GM12878 (cell line): ENCODE measurements around the gene GPR146. TPM values are rescaled to one million over a fixed set of nuclear protein-coding genes. Genes with fewer than 3 reads are reported as not detected.

Experiments
- CEBPZ ChIP-seq: fragments of 150-350 bp; IDR thresholded peaks from 2 replicates; pipeline ENCODE4 v1.6.1; 2016; ENCODE audit warnings: low read depth, low read length
- CTCF ChIP-seq, 3 experiments: IDR thresholded peaks in 2 of 3; conservative IDR thresholded peaks in 1 of 3; 2 replicates each; pipeline ENCODE4 v1.5.1; 2011; ENCODE audit warnings: low read depth in 3 of 3, low read length in 3 of 3, mild to moderate bottlenecking in 3 of 3, control low read depth in 2 of 3, moderate library complexity in 2 of 3, inconsistent platforms in 1 of 3, mixed read lengths in 1 of 3; ENCODE audit not compliant: control insufficient read depth in 2 of 3, insufficient read depth in 1 of 3; ENCODE audit errors: extremely low read depth in 1 of 3
- EGR1 ChIP-seq, 2 experiments: IDR thresholded peaks; 1 replicate in 1 of 2; 2 replicates in 1 of 2; pipeline ENCODE4 v1.6.1; 2011 to 2012; ENCODE audit warnings: low read depth in 2 of 2, low read length in 2 of 2, borderline replicate concordance in 1 of 2, mild to moderate bottlenecking in 1 of 2, moderate library complexity in 1 of 2
- ELK1 ChIP-seq: IDR thresholded peaks from 2 replicates; pipeline ENCODE4 v1.6.1; 2012; ENCODE audit warnings: low read depth, low read length, improper control_type of control experiment
- IRF5 ChIP-seq: fragments of 450-650 bp; IDR thresholded peaks from 2 replicates; pipeline ENCODE4 v1.6.1; 2017; ENCODE audit warnings: borderline replicate concordance
- JUNB ChIP-seq: IDR thresholded peaks from 2 replicates; pipeline ENCODE4 v1.6.1; 2016; ENCODE audit warnings: antibody characterized with exemption, mild to moderate bottlenecking
- LARP7 ChIP-seq: fragments of 450-650 bp; IDR thresholded peaks from 2 replicates; pipeline ENCODE4 v1.6.1; 2017; ENCODE audit warnings: mild to moderate bottlenecking
- POLR2AphosphoS2 ChIP-seq: IDR thresholded peaks from 2 replicates; pipeline ENCODE4 v1.6.1; 2011; ENCODE audit warnings: low read depth, mild to moderate bottlenecking, low read length, improper control_type of control experiment, moderate library complexity
- SMAD1 ChIP-seq: fragments of 450-650 bp; IDR thresholded peaks from 2 replicates; pipeline ENCODE4 v1.6.1; 2018; ENCODE audit warnings: mild to moderate bottlenecking, low read depth; ENCODE audit not compliant: partially characterized antibody
- ZNF592 ChIP-seq: fragments of 450-650 bp; IDR thresholded peaks from 2 replicates; pipeline ENCODE4 v1.6.1; 2017; ENCODE audit warnings: mild to moderate bottlenecking, moderate library complexity
- ZNF687 ChIP-seq: fragments of 450-650 bp; IDR thresholded peaks from 2 replicates; pipeline ENCODE4 v1.6.1; 2017; ENCODE audit warnings: mild to moderate bottlenecking, moderate library complexity
- polyA plus RNA-seq, 11 experiments: library from polyadenylated mRNA; depleted of rRNA in 4 of 11; unstranded in 6 of 11; stranded (reverse) in 5 of 11; fragments of >200 nt; fragmentation: Nextera tagmentation in 4 of 11; fragmentation: Illumina TruSeq in 1 of 11; extraction: Ambion mirVana in 4 of 11; extraction: Trizol in 1 of 11; gene quantifications; 1 replicate in 1 of 11; 2 replicates in 10 of 11; pipeline versions ENCODE4 v1.2.1 to v1.2.3, GENCODE V29; 2011 to 2016; ENCODE audit warnings: inconsistent platforms in 2 of 11, missing spikeins in 2 of 11, low read depth in 1 of 11
- total RNA-seq, 4 experiments: library from RNA; depleted of rRNA in 3 of 4; stranded (reverse); fragments of >200 nt in 3 of 4; fragmentation: Illumina TruSeq in 1 of 4; extraction: Trizol in 1 of 4; gene quantifications; 2 replicates each; pipeline versions ENCODE4 v1.2.1 to v1.2.3, GENCODE V29; 2013 to 2021

GPR146 gene
- total and polyA plus RNA-seq, 10 of the 15 experiments (the other 5 are each of a cell fraction or from before 2014, with no cell fraction given), result 0.19 to 12.0 (median 0.54) TPM; not detected in 2

- no peak for TF ChIP-seq ZNF592
- no peak for TF ChIP-seq CEBPZ
- TF ChIP-seq ELK1, result no peak
- no peak for TF ChIP-seq LARP7
- TF ChIP-seq CTCF (IDR thresholded peaks at IDR 0.05 in 2 of 3, conservative IDR thresholded peaks at IDR 0.05 in 1 of 3; ENCODE audit: control insufficient read depth in 2 of 3, extremely low read depth in 1 of 3, insufficient read depth in 1 of 3, low read depth in 3 of 3, low read length in 3 of 3), result no peak
- TF ChIP-seq POLR2AphosphoS2, result no peak
- no peak for TF ChIP-seq ZNF687
- no peak for TF ChIP-seq JUNB
- no peak for TF ChIP-seq IRF5
- no peak for TF ChIP-seq EGR1 (IDR thresholded peaks at IDR 0.05; ENCODE audit: borderline replicate concordance in 1 of 2, low read depth in 2 of 2, low read length in 2 of 2)
- no peak for TF ChIP-seq SMAD1
- TF ChIP-seq, all 136 proteins: peak for 0
These were observed 7.9 kb downstream of the GPR146 start (continued) for GRCh38 chr7:1052031-1052818.
